Measurements from ENCODE around the gene ERGIC1.

The ERGIC1 gene

DNA sequence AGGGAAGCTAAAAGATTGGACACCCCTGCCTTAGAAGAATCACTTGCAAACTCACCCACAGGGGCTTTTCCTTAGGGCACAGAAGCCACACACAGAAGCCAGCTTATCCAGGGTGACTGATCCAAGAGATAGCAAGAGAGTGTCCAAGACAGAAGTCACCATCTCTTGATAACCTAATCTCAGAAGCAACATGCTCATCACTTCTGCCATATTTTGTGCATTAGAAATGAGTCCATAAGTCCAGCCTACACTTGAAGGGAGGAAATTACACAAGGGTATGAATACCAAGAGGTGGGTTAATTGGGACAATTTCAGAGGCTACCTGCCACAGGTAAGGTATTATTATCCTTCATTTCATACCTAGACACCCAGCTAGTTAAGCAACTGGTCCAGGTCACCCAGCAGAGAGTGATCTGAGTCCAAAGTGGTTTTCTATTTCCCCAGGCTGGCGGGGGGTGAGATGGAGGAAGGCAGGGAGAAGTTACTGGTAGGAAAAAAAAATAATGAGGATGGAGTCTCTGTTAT lies 3.7 kb upstream of the ERGIC1 start:
- DNase-seq (ENCODE audit: low read depth) = no peak
- H3K4me3 ChIP-seq (ENCODE audit: control insufficient read depth, low read depth, low read length) = no peak overlapping the region
- TF ChIP-seq, protein P1, sequence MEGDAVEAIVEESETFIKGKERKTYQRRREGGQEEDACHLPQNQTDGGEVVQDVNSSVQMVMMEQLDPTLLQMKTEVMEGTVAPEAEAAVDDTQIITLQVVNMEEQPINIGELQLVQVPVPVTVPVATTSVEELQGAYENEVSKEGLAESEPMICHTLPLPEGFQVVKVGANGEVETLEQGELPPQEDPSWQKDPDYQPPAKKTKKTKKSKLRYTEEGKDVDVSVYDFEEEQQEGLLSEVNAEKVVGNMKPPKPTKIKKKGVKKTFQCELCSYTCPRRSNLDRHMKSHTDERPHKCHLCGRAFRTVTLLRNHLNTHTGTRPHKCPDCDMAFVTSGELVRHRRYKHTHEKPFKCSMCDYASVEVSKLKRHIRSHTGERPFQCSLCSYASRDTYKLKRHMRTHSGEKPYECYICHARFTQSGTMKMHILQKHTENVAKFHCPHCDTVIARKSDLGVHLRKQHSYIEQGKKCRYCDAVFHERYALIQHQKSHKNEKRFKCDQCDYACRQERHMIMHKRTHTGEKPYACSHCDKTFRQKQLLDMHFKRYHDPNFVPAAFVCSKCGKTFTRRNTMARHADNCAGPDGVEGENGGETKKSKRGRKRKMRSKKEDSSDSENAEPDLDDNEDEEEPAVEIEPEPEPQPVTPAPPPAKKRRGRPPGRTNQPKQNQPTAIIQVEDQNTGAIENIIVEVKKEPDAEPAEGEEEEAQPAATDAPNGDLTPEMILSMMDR (conservative IDR thresholded peaks at IDR 0.05; ENCODE audit: control insufficient read depth, insufficient read depth, low read depth, low read length) = no peak

DNA sequence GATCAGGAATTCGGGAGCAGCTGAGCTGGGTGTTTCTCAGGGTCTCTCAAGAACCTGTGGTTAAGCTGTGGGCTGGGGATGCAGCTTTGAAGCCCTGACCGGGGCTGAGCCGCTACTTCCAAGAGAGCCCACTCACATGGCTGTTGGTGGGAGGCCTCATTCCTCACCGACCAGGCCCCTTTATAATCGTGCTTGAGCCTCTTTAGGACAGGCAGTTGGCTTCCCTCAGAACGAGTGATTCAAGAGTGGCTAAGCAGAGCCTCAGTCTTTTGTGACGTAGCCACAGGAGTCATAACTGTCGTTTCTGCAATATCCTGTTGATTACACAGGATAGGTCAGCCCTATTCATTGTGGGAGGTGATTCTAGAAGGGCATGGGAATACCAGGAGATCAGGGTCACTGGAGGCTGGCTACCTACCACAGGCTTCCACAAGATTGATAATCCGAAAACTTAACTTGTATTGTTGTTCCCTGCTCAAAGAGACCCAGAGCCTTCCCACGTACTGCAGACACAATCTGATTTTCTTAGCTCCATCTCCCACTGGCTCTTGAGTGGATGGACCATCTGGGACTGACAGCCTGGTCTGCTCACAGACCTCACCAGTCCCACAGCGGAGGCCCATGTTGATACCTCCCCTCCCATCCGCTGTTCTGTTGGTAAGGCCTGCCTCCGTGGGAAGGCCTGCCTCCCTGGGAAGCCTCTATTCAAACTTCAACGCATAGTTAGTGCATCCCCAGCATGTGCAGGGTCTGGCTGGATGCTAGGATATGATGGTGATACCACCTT lies 3.0 kb upstream of the ERGIC1 start:
- TF ChIP-seq, protein P1 (conservative IDR thresholded peaks at IDR 0.05; ENCODE audit: control insufficient read depth, insufficient read depth, low read depth, low read length) = no peak
- H3K4me3 ChIP-seq (ENCODE audit: control insufficient read depth, low read depth, low read length) = no peak overlapping the region
- peak; percentile 99 for DNase-seq (ENCODE audit: low read depth)

- TF ChIP-seq, protein P1 (conservative IDR thresholded peaks at IDR 0.05; ENCODE audit: control insufficient read depth, insufficient read depth, low read depth, low read length) = no peak
- no peak overlapping the region for H3K4me3 ChIP-seq (ENCODE audit: control insufficient read depth, low read depth, low read length)
- peak; percentile 57 for DNase-seq (ENCODE audit: low read depth)
Measured at GRCh38 chr5:172832383-172833315, 1.4 kb upstream of the ERGIC1 start.

DNA sequence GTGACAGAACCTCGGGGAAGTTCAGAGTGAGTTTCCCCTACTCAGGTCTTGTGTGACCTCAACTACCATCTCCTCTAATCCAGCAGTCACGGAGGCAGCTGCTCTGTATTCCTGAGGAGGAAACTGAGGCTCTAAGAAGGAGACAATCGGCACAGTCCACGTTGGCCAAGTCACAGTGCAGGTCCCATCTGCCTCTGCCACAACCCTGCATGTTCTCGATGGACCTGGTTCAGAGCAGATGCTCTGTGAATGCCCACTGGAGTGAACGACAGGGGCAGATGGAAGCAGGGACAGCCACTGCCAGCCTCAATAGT lies 722 bp upstream of the ERGIC1 start:
- TF ChIP-seq, protein P1 (conservative IDR thresholded peaks at IDR 0.05; ENCODE audit: control insufficient read depth, insufficient read depth, low read depth, low read length) = no peak
- no peak for DNase-seq (ENCODE audit: low read depth)
- H3K4me3 ChIP-seq (ENCODE audit: control insufficient read depth, low read depth, low read length) = no peak overlapping the region

GRCh38 chr5:172834415-172835289 lies 601 bp downstream of the ERGIC1 start:
- peak overlapping the region; percentile 75 for H3K4me3 ChIP-seq (ENCODE audit: control insufficient read depth, low read depth, low read length)
- TF ChIP-seq, protein P1 (conservative IDR thresholded peaks at IDR 0.05; ENCODE audit: control insufficient read depth, insufficient read depth, low read depth, low read length) = no peak
- no peak for DNase-seq (ENCODE audit: low read depth)
